Measurements from ENCODE around the gene SOCS1.

GRCh38 chr16:11210260-11210659 lies 45.7 kb downstream of the SOCS1 start:
- TF ChIP-seq JUN (IDR thresholded peaks at IDR 0.05; ENCODE audit: borderline replicate concordance, insufficient read depth, insufficient read length, low read depth): no peak
- TF ChIP-seq EZH2 (IDR thresholded peaks at IDR 0.05; ENCODE audit: borderline replicate concordance, low read depth, low read length, severe bottlenecking): no peak
- TF ChIP-seq CTCF (IDR thresholded peaks at IDR 0.05; ENCODE audit: extremely low read depth in 1 of 2, insufficient read depth in 1 of 2, low read depth in 1 of 2, low read length in 2 of 2): no peak
- TF ChIP-seq POLR2A (IDR thresholded peaks at IDR 0.05; ENCODE audit: low read depth, low read length): no peak
- no peak for TF ChIP-seq POLR2AphosphoS5 (IDR thresholded peaks at IDR 0.05; ENCODE audit: insufficient read depth, low read depth, low read length)
- no peak for TF ChIP-seq MAX (IDR thresholded peaks at IDR 0.05; ENCODE audit: insufficient read depth, insufficient read length)
